Left cardiac atrium (tissue), 4 donors: ENCODE measurements around the gene ANXA11. TPM values are rescaled to one million over a fixed set of nuclear protein-coding genes. Genes with fewer than 3 reads are reported as not detected.
"Not testable (repeated sequence)": the region's sequence is repeated elsewhere in the genome, so short reads cannot be mapped to it uniquely, and the experiment has no call there.

ENCODE experiments used
- ATAC-seq, 2 donors: fragments of 200-7000 bp; cut with Tn5 transposase; one replicate each; pipeline ENCODE4 v1.9.1; 2020; ENCODE audit warnings: mild to moderate bottlenecking in 2 of 2, moderate library complexity in 2 of 2
- DNase-seq: peaks from one replicate; pipeline ENCODE4 v3.0.0-alpha.2; 2020
- intact Hi-C, 2 donors: fragments of 100-400 bp; cut with DNase I; formaldehyde crosslinking; loops; one replicate each; pipeline versions ENCODE4 v1.14.1 to v1.15.1; 2022 to 2023
- long read RNA-seq: library from polyadenylated mRNA; unstranded; transcript quantifications from one replicate; pipeline ENCODE4 v2.0.0, GENCODE V29; 2021
- total RNA-seq, 2 donors: library from RNA; stranded (reverse); fragmentation: NEBNext Ultra II Directional; extraction: Animal tissue kit (Norgen Biotek cat#: 25700); gene quantifications; one replicate each; pipeline ENCODE4 v1.2.1, GENCODE V29; 2021
- donor health status: DM: no; HTN: yes; CAD: no.
- donor health status: DM: no; HTN: yes; CAD: no; lungs with severe emphysema.
- donor health status: DM: yes; HTN: yes; CAD: no.
- donor health status: Dilated cardiomyopathy.

The ANXA11 gene
- 100 to 1,000 TPM; 327 to 413 TPM for total RNA-seq
- long read RNA-seq, full-length matches to known transcripts = 249 of 657 reads
- long read RNA-seq, partial matches to known transcripts = 265 of 657 reads
- long read RNA-seq, other reads (novel, unspliced or antisense) = 143 of 657 reads

DNA sequence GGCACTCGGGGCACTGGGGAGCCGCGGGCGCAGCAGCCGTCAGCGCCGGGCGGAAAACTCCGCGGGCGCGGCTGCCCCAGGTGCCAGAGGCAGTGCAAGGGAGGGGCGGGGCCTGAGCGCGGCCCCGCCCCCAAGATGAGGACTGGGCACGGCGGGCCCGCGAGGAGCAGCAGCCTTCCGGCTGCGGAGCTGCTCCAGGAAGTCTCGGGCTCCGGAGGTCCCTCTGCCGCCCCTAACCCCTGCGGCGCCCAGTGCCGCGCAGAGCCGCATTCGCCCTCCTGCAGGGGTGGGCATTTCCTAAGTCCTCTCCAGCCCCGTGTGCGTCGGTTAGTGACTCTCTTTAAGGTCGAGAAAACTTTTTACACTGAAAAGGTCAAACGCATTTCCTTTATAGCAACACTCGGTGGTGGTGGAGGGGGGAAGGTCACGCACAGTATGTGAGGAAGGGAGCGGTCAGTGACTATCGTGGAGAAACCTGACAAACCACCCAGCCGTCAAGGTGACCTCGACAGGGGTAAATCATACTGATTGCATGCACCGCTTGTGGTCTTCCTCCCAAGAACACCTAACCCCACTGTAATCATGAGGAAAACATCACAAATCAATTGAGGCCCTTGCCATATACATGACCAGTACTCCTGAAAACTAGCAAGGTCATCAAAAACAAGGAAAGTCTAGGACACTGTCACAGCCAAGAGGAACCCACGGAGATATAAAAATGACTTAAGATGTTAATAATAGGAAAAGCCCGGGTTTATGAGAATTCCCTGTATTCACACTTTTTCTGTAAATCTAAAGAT, at the start of gene ANXA11:
Gene ANXA11, minus strand, starts transcription at position 61 of the 800 bp plus-strand sequence. CDS start 32,676 bp downstream, outside the sequence.
- intact Hi-C loops = loop anchor here (5.0 kb wide), 2 partner anchors 48 to 63 kb away; no protein-coding TSS in a partner anchor
- DNase-seq (peak; percentile 87), ATAC-seq (peak; percentile 83 to 85)

DNA sequence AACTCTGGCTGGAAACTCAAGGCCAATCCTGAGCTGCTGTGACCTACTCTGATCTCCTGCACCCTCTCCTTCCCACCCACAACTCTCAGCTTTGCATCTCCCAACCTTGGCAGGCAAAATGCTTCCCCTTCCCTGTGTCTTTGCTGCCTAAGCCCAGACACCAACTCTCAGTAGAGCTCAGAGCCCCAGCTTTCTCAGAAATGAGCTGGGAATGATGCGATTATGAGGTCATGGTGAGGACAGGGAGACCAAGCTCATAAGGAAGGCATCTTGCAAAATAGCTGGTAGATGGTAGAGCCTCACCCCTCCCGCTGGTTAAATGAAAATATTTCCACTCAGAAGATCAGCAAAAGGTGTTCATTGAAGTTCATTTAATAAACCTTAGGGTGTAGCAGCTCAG, 49.4 kb upstream of the ANXA11 start:
- intact Hi-C loops, DNase-seq, ATAC-seq: not testable (repeated sequence)

DNA sequence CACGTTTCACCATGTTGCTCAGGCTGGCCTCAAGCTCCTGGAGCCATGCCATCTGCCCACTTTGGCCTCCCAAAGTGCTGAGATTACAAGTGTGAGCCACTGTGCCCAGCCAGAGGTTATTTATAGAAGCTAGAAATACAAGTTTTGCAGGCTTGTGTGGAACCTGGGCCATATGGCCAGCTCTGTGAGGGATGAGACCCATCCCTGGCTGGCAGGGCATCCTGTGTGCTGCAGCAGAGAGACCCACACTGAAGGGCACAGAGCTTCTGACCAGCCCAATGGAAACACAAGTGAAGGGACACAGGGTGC, 48.6 kb upstream of the ANXA11 start:
- DNase-seq, intact Hi-C loops: not testable (repeated sequence)
- ATAC-seq = peak; percentile 33 to 54

DNA sequence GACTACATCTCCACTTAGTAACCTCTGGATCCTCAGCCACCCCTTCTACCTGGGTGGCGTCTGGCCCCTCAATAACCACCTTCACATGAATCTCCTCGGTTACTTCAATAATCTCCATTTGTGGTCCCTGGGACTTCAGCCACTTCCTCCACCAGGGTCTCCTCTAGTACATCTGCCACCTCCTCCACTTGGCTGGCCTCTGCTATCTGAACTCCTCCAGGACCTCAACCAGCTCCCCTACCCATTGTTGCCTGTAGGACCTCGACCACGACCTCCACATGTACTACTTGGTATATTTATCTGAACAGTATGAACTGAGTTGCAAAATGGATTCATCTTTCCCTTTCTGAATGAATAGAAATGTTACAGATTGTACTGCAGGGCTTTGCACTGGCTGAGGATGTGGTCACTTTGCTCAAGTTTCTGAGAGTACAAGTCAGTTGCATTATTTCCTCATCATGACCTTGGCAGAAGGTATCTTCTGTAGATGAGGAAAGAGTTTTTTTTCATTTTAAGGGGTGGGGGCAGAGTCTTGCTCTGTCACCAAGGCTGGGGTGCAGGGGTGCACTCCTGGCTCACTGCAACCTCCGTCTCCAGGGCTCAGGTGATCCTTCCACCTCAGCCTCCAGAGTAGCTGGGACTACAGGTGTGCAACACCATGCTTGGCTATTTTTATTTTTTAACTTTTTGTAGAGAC, 48.1 kb upstream of the ANXA11 start:
- no peak for ATAC-seq
- DNase-seq = no peak
- intact Hi-C loops = no loop called here

DNA sequence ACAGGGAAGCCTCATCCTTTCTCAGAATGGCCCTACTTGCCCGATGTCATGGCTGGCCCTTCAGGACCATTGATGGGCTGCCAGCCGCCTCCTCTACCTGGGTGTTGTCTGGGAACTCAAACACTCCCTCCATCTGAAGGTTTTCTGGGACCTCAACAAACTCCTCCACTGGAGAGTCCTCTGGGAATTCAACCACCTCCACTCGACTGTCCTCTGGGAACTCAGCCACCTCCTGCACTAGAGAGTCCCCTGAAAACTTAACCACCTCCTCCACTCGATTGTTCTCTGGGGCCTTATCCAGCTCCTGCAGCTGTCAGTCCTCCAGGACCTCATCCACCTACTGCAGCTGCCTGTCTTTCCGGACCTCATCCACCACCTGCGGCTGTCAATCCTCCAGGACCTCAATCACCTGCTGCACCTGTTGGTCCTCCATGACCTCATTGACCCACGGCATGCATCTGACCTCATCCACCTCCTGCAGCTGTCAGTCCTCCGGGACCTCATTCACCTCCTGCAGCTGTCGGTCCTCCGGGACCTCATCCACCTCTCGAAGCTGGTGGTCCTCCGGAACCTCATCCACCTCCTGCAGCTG, 47.1 kb upstream of the ANXA11 start:
- DNase-seq (no peak), ATAC-seq (no peak)
- intact Hi-C loops = no loop called here

DNA sequence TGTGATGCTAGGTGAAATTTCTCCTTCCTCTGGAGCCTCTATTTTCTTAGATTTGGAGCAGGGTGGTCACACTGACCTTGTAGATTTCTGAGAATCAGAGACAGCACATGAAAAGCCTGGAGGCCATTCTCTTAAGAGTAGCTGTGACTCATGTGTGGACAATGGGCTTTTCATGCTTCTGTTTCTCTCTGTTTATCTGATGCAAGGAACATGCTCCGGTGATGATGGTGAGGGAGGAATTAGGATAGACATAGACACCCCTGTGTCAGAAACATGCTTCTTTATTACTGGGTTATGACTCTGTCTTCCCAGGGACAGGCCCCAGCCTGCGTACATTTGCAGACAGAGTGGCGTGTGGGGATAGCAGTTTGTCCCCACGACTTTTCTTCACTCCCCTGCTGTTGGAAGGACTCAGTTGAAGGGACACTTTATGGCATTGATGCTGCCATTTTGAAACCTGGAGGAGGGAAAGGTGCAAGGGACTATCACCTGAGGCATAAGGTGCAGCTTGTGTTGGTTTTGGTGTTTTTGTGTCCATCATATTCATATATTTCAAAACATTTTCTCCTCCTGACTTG, 46.5 kb upstream of the ANXA11 start:
- DNase-seq, ATAC-seq, intact Hi-C loops: not testable (repeated sequence)

DNA sequence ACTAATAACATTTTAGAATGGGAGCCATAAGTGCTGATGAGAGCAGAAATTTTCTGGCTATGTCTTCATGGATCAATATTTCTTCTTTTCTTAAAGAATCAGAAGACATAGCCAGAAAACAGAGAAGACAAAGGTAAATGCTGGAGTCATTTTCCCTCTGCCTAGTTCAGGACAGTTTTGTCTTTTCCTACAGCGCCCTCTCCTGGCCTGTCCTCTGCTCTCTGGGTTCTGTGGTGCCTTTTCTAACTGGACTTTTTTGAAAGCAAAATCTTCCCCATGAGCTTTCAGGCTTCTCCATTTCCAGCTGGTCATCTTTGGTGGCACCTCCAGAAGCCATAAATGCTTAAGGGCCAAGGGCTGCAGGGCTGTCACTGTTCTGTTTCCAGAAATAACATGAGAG, 45.1 kb upstream of the ANXA11 start:
- DNase-seq, intact Hi-C loops: not testable (repeated sequence)
- peak; percentile 60 to 69 for ATAC-seq

DNA sequence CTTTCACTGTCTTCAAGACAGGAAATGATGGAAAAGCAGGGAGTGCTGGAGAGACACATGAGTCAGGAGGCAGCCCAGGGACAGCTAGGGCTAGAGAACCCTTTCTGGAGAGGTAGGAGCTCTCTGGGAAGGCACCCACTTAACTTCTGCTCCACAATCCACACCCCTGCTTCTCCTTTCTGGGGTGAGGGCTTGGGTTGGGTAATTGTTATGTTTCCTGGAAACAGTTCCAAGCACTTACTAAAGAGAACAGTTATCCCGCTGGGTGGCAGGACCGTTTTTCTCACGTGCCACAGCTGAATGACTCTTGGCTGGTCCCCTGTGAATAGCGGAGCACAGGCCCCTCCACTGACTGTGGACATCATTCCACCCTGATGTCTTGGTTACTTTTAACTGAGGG, 44.6 kb upstream of the ANXA11 start:
- intact Hi-C loops = not testable (repeated sequence)
- ATAC-seq = peak in 1 of 2 donors; percentile 47

DNA sequence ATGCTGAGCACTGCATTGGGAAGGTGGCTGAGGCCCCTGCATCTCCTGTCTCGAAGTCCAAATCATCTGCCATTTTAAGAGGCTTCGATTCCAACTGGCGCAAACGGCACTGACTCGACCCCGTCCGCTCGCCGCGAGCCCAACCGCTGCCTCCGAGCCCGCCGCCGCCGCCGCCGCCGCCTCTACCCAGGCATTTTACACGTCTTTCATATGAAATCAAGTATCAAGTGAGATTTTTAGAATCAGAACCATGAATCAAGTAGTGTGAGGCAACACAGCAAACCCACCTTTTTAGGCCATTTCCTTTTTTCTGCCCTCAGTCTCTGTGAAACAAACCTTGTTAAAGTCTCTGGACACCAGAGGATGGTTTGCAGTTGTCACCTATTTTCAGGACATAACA, 42.3 kb upstream of the ANXA11 start:
- DNase-seq, ATAC-seq, intact Hi-C loops: not testable (repeated sequence)

More for the DNA sequence above, 44.6 kb upstream of the ANXA11 start:
- not testable (repeated sequence) for DNase-seq

DNA sequence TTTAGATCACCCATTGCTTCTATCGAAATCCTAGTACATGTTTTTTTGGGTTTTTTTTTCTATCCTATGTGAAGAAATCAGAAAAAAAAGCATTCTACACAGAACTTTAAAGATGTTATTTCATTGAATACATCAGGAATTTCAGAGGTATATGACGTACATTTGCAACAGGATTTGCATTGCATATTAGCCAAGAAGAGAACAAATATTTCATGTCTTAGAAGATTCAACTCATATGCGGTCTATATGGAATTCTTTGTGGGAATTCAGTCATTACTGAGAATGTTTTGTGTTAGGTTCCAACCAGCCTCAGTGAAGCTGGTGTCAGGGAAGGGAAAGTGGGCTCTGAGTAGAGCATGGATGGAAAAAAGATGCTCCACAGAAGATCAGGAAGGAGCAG, 39.0 kb upstream of the ANXA11 start:
- DNase-seq, intact Hi-C loops, ATAC-seq: not testable (repeated sequence)

DNA sequence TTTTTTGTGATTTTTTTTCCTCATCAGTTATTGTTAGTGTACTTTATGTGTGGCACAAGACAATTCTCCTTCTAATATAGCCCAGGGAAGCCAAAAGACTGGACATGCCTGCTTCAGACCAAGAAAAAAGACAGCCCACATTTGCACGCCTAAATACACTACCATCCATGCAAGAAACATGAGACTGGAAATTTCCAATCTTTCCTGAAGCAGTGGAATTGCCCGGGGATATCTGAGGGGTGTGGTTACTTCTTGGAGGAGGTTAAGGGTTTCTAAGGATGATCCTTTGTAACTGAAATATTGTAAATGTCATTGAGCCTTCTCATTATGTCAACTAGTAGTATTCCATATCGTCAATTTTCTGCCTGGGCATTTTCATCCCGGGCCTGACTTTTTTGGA, 37.0 kb upstream of the ANXA11 start:
- intact Hi-C loops, ATAC-seq, DNase-seq: not testable (repeated sequence)

DNA sequence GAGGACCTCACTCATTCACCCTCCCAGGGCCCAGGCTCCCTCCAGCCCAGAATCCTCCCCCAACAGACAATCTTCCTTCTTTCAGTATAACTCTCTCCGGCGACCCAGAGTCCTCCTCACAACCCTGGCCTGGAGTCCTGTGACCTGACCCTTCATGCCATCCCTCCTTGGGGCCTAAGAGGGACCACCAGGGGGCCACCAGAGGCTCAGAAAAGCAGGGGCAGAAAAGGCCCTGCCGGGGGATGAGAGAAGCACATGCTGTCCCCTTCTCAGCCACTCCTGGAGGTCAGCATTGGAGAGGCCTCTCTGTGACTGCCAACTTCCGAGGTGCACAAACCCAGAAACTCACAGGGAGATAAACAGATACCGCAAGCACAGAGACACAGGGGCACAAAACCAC, 31.1 kb upstream of the ANXA11 start:
- intact Hi-C loops, DNase-seq, ATAC-seq: not testable (repeated sequence)

DNA sequence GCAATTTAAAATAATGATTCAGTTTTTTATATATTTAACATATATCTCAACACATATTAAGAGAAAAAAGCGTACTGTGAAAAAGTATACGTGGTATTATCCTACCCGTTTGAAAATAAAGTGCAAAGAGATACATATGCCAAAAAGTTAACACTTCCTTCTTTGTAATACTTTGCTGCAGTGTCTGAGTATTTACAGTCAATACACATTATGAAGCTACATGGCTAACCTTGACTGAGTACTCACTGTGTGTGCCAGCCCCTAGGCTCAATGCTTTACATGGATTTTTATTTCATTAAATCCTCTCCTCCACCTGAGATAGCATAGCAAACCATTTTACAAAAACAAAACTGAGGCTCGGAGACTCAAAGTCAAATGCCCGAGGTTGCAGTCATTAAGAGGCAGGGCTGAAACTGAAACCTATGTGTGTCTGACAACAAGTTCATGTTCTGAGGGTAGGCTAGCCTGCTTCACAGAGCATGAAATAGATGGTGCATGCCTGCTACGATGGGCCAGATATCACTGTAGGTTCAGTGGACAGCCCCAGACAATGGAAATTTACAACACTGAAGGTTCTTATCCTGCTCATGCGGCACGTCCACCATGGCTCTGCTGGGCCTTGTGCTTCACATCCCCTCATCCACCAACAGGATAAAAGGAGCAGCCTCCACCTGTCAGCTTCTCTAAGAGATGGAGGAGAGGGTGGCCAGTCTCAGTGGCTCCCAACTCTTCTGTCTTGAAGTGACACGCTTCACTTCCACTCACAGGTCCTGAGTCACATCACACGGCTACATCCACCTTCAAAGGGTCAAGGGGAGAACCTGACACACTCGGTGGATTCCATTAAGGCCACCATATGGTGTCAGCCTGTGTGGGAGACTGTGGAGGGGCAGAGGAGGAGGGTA, 29.2 kb upstream of the ANXA11 start:
- DNase-seq, ATAC-seq, intact Hi-C loops: not testable (repeated sequence)

DNA sequence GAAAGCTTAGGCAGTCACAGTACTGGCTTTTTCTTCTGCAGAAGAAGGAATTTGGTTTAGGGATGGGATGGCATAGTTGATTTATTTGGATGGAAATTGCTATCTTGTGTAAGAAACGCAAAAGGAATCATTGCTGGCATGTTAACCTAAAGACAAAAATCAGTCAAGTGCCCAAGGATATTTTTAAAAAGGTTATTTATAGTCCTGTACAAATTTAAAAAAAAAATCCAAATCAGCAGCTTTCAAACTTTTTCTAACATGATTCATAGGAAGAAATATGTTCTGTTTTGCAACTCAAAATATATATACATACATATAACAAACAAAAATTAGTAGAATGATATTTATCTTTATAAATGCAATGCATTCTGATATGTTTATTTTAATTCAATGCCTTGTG, 28.5 kb upstream of the ANXA11 start:
- ATAC-seq, DNase-seq: not testable (repeated sequence)

DNA sequence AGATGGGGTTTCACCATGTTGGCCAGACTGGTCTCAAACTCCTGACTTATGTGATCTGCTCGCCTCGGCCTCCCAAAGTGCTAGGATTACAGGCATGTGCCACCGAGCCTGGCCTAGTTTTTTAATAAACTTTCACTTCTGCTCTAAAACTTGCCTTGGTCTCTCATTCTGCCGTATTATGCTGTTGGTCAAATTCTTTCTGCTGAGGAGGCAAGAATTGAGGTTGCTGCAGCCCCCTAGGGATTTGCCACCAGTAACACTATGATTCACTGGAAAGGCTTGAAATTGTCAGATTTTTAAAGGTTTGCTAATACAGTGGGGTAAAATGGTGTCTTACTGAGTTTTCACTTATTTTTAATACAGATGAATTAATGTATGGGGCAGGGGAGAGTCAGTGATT, 21.4 kb upstream of the ANXA11 start:
- intact Hi-C loops, DNase-seq: not testable (repeated sequence)
- ATAC-seq = peak in 1 of 2 donors; percentile 71

More for the DNA sequence above, 28.5 kb upstream of the ANXA11 start:
- intact Hi-C loops = not testable (repeated sequence)

DNA sequence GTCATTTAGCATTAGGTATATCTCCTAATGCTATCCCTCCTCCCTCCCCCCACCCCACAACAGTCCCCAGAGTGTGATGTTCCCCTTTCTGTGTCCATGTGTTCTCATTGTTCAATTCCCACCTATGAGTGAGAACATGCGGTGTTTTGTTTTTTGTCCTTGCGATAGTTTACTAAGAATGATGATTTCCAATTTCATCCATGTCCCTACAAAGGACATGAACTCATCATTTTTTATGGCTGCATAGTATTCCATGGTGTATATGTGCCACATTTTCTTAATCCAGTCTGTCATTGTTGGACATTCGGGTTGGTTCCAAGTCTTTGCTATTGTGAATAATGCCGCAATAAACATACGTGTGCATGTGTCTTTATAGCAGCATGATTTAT, 17.7 kb upstream of the ANXA11 start:
- ATAC-seq, DNase-seq: not testable (repeated sequence)
- intact Hi-C loops = loop anchor here in 1 of 2 donors (5.0 kb wide), 1 partner anchor 81 kb away; no protein-coding TSS in a partner anchor

DNA sequence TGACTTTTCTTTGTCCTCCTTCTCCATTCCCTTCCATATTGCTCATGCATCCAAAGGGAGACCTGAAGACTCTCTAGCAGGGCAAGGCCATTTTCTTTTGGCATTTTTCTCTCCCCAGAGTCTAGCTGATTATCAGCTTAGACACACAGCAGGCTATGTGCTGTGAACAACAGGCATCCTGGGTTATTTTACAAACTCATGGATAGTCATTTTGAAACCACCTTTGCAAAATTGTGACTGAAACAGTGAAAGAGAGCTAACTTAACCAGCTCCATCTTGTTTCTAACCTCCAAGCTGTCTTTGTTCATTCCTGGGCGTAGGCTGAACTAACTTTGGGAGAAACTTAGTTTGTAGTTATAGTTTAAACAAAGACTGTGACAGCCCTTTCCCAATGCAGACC, 13.5 kb upstream of the ANXA11 start:
- not testable (repeated sequence) for ATAC-seq, DNase-seq
- intact Hi-C loops = loop anchor here in 1 of 2 donors (10.0 kb wide), 1 partner anchor 154 kb away; no protein-coding TSS in a partner anchor
